ENCODE results near the gene CAPN8.

The CAPN8 gene

GRCh38 chr1:223647249-223647648 is 18.3 kb downstream of the CAPN8 start:
- H3K4me3 ChIP-seq (replicated peaks; ENCODE audit: low read depth, low read length) = no peak overlapping the region
- TF ChIP-seq, protein P1, sequence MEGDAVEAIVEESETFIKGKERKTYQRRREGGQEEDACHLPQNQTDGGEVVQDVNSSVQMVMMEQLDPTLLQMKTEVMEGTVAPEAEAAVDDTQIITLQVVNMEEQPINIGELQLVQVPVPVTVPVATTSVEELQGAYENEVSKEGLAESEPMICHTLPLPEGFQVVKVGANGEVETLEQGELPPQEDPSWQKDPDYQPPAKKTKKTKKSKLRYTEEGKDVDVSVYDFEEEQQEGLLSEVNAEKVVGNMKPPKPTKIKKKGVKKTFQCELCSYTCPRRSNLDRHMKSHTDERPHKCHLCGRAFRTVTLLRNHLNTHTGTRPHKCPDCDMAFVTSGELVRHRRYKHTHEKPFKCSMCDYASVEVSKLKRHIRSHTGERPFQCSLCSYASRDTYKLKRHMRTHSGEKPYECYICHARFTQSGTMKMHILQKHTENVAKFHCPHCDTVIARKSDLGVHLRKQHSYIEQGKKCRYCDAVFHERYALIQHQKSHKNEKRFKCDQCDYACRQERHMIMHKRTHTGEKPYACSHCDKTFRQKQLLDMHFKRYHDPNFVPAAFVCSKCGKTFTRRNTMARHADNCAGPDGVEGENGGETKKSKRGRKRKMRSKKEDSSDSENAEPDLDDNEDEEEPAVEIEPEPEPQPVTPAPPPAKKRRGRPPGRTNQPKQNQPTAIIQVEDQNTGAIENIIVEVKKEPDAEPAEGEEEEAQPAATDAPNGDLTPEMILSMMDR (IDR thresholded peaks at IDR 0.05; ENCODE audit: low read length, missing control alignments) = no peak
- DNase-seq (ENCODE audit: low read depth) = no peak

GRCh38 chr1:223645903-223646302 is 19.6 kb downstream of the CAPN8 start:
- no peak for DNase-seq (ENCODE audit: low read depth)
- H3K4me3 ChIP-seq (replicated peaks; ENCODE audit: low read depth, low read length) = no peak overlapping the region
- TF ChIP-seq, protein P1 (IDR thresholded peaks at IDR 0.05; ENCODE audit: low read length, missing control alignments) = no peak

- no peak overlapping the region for H3K4me3 ChIP-seq (replicated peaks; ENCODE audit: low read depth, low read length)
- no peak for DNase-seq (ENCODE audit: low read depth)
- TF ChIP-seq, protein P1 (IDR thresholded peaks at IDR 0.05; ENCODE audit: low read length, missing control alignments) = no peak
Measured at GRCh38 chr1:223642237-223642636, 23.3 kb downstream of the CAPN8 start.

- no peak overlapping the region for H3K4me3 ChIP-seq (replicated peaks; ENCODE audit: low read depth, low read length)
- no peak for DNase-seq (ENCODE audit: low read depth)
- TF ChIP-seq, protein P1 (IDR thresholded peaks at IDR 0.05; ENCODE audit: low read length, missing control alignments) = no peak
Measured at GRCh38 chr1:223641523-223642039, 23.9 kb downstream of the CAPN8 start.

GRCh38 chr1:223639331-223639749 is 26.2 kb downstream of the CAPN8 start:
- DNase-seq (ENCODE audit: low read depth) = no peak
- TF ChIP-seq, protein P1 (IDR thresholded peaks at IDR 0.05; ENCODE audit: low read length, missing control alignments) = no peak
- H3K4me3 ChIP-seq (replicated peaks; ENCODE audit: low read depth, low read length) = no peak overlapping the region

DNA sequence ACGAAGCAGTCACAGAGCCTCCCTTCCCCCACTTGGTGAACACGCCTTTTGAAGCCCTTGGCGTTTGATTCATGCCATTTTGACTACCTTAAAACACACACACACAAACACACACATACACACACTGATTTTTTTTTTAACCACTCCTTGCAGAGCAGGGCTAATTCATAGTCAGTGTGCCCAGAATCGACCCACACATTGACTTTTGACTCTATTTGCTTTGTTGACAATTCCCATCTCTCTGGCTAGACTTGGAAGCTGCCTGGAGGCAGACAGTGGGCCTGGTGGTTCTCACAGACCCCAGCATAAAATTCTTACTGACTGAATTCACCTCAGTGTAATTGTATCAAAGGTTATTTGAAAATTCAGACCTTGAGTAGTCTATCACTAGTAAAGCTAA is 30.3 kb downstream of the CAPN8 start:
- no peak overlapping the region for H3K4me3 ChIP-seq (replicated peaks; ENCODE audit: low read depth, low read length)
- DNase-seq (ENCODE audit: low read depth) = no peak
- TF ChIP-seq, protein P1 (IDR thresholded peaks at IDR 0.05; ENCODE audit: low read length, missing control alignments) = no peak

GRCh38 chr1:223634423-223634822 is 31.1 kb downstream of the CAPN8 start:
- TF ChIP-seq, protein P1 (IDR thresholded peaks at IDR 0.05; ENCODE audit: low read length, missing control alignments) = no peak
- no peak for DNase-seq (ENCODE audit: low read depth)
- no peak overlapping the region for H3K4me3 ChIP-seq (replicated peaks; ENCODE audit: low read depth, low read length)
